ENCODE data around the gene UFD1. TPM values are rescaled to one million over a fixed set of nuclear protein-coding genes. Genes with fewer than 3 reads are reported as not detected.

The UFD1 gene
- total and polyA plus RNA-seq, 2 donors (not counting 1 experiment from before 2014, with no cell fraction given): 41.3 to 86.2 TPM

DNA sequence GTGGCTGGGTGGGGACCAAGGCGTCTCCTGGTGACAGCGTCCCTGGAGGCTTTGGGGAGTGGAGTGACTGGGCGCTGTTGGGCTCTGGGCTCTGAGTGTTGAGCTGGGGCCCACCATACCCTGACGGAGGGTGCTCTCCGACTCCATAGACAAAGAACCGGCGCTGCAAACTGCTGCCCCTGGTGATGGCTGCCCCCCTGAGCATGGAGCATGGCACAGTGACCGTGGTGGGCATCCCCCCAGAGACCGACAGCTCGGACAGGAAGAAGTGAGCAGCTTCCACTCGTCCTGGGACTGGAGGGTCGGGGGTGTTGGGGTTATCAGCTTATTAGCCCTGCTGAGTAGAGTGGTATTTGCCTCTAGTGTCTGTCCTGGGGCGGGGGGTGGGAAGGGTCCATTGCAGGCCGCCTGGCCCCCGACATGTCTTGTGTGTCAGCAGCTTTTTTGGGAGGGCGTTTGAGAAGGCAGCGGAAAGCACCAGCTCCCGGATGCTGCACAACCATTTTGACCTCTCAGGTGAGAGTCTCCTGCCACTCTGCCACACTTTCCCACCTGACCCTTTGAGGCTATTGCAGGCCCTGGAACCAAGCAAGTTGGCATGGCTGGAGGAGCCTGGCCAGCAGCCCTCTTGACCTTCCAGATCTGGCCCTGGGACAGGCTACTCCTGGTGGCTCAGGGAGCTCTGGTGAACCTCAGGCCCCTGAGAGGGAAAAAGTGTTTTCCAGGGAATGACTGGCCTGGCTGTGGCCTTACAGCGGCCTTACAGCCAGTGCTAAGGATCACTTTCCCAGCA, 37.6 kb upstream of the UFD1 start:
- H3K36me3 ChIP-seq (ENCODE audit: control insufficient read depth, insufficient read depth, low read length): peaks cover 2% of the 10 kb centered on the region
- no peak overlapping the region for H3K27ac ChIP-seq (ENCODE audit: insufficient read depth, low read length)
- DNase-seq (ENCODE audit: low read depth in 2 of 2): no peak
- no peak overlapping the region for H3K4me2 ChIP-seq (ENCODE audit: extremely low read depth, insufficient read depth, low read length)
- H2AFZ ChIP-seq (ENCODE audit: low read length): no peak overlapping the region
- no peaks in the 10 kb centered on the region for H3K79me2 ChIP-seq (ENCODE audit: control insufficient read depth, insufficient read depth, low read length)
- H3K27me3 ChIP-seq (ENCODE audit: control insufficient read depth, insufficient read depth, low read length): no peaks in the 10 kb centered on the region
- no peak overlapping the region for H3K9ac ChIP-seq (ENCODE audit: insufficient read depth, low read length)
- no peaks in the 10 kb centered on the region for H3K9me3 ChIP-seq (ENCODE audit: control insufficient read depth, insufficient read depth, low read depth, low read length)
- no peaks in the 10 kb centered on the region for H4K20me1 ChIP-seq (ENCODE audit: control insufficient read depth, extremely low read depth, insufficient read depth, low read length)
- TF ChIP-seq EZH2 (IDR thresholded peaks at IDR 0.05; ENCODE audit: low read length, missing control alignments): no peak
- TF ChIP-seq, protein P1, sequence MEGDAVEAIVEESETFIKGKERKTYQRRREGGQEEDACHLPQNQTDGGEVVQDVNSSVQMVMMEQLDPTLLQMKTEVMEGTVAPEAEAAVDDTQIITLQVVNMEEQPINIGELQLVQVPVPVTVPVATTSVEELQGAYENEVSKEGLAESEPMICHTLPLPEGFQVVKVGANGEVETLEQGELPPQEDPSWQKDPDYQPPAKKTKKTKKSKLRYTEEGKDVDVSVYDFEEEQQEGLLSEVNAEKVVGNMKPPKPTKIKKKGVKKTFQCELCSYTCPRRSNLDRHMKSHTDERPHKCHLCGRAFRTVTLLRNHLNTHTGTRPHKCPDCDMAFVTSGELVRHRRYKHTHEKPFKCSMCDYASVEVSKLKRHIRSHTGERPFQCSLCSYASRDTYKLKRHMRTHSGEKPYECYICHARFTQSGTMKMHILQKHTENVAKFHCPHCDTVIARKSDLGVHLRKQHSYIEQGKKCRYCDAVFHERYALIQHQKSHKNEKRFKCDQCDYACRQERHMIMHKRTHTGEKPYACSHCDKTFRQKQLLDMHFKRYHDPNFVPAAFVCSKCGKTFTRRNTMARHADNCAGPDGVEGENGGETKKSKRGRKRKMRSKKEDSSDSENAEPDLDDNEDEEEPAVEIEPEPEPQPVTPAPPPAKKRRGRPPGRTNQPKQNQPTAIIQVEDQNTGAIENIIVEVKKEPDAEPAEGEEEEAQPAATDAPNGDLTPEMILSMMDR (conservative IDR thresholded peaks at IDR 0.05 in 1 of 2, IDR thresholded peaks at IDR 0.05 in 1 of 2; ENCODE audit: low read depth in 1 of 2, low read length in 2 of 2): no peak
- H3K4me3 ChIP-seq (replicated peaks in 1 of 4; ENCODE audit: control extremely low read depth in 1 of 4, insufficient read depth in 1 of 4, low read depth in 3 of 4, low read length in 4 of 4): no peak overlapping the region
- H3K4me1 ChIP-seq (ENCODE audit: control insufficient read depth, extremely low read depth, insufficient read depth, low read length): no peaks in the 10 kb centered on the region

DNA sequence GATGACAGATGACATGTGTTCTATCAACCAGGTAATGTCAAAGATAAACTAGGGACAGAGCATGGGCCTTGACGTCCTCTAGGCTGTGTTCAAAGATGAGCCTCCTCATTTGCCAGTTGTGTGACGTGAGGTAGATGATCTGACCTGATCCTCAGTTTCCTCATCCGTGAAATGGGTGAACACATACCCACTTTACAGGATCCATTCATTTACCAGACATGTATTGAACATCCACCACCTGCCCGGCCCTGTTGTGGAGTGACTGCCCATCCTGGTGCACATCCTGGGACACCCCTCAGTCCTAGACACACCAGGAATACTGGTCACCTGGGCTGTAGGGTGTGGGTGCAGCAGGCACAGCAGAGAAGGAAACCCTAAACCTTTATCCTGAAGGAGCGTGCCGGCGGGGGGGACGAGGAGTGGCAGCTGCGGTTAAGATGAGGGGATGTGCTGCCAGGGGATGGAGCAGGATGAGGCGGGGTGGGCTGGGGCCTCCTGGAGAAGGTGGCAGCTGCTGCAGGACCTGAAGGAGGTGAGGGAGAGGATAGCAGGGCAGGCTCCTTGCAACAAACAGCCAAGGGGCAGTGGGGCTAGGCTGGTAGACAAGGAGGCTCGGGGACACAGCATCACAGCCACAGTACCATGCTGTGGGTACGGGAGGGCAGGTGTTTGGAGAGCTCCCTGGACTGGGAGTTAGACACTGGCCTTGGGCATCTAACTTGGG, 36.8 kb upstream of the UFD1 start:
- no peak overlapping the region for H3K27ac ChIP-seq (ENCODE audit: insufficient read depth, low read length)
- no peak overlapping the region for H3K9ac ChIP-seq (ENCODE audit: insufficient read depth, low read length)
- H3K36me3 ChIP-seq (ENCODE audit: control insufficient read depth, insufficient read depth, low read length): peaks cover 2% of the 10 kb centered on the region
- H3K4me2 ChIP-seq (ENCODE audit: extremely low read depth, insufficient read depth, low read length): no peak overlapping the region
- H3K4me1 ChIP-seq (ENCODE audit: control insufficient read depth, extremely low read depth, insufficient read depth, low read length): no peaks in the 10 kb centered on the region
- TF ChIP-seq EZH2 (IDR thresholded peaks at IDR 0.05; ENCODE audit: low read length, missing control alignments): no peak
- TF ChIP-seq, protein P1 (conservative IDR thresholded peaks at IDR 0.05 in 1 of 2, IDR thresholded peaks at IDR 0.05 in 1 of 2; ENCODE audit: low read depth in 1 of 2, low read length in 2 of 2): no peak
- no peak overlapping the region for H2AFZ ChIP-seq (ENCODE audit: low read length)
- H4K20me1 ChIP-seq (ENCODE audit: control insufficient read depth, extremely low read depth, insufficient read depth, low read length): no peaks in the 10 kb centered on the region
- H3K9me3 ChIP-seq (ENCODE audit: control insufficient read depth, insufficient read depth, low read depth, low read length): no peaks in the 10 kb centered on the region
- H3K79me2 ChIP-seq (ENCODE audit: control insufficient read depth, insufficient read depth, low read length): no peaks in the 10 kb centered on the region
- no peak overlapping the region for H3K4me3 ChIP-seq (replicated peaks in 1 of 4; ENCODE audit: control extremely low read depth in 1 of 4, insufficient read depth in 1 of 4, low read depth in 3 of 4, low read length in 4 of 4)
- no peak for DNase-seq (ENCODE audit: low read depth in 2 of 2)
- no peaks in the 10 kb centered on the region for H3K27me3 ChIP-seq (ENCODE audit: control insufficient read depth, insufficient read depth, low read length)

DNA sequence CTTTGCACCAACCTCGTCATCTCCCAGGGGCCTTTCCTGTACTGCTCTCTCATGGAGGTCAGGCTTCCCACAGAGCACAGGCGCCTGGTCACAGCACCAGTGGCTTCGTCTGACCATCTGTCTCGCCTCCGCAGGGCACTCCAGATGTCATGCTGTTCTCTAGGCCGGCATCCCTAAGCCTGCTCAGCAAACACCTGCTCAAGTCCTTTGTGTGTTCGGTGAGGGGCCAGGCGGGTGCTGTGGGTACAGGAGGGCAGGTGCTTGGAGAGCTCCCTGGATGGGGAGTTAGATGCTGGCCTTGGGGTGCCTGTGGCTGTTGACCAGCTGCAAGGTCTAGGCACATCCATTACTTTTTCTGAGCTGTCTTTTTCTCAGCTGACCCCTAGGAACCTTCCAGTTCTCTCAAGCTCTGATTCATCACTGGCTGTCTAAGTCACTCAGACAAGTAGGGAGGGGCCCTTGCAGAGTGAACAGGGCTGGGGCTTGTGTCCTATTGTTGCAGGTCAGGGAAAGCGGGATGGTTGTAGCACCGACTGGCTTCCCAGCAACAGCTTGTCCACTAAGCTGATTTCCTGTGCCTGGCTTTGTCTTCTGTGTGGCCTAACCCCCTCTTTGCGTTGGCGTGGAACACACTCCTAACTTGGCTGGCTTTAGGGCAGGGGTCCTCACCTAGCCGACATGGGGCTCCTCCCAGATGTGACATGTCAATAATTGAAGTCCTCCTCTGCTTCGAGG, 36.0 kb upstream of the UFD1 start:
- TF ChIP-seq EZH2 (IDR thresholded peaks at IDR 0.05; ENCODE audit: low read length, missing control alignments): no peak
- TF ChIP-seq, protein P1 (conservative IDR thresholded peaks at IDR 0.05 in 1 of 2, IDR thresholded peaks at IDR 0.05 in 1 of 2; ENCODE audit: low read depth in 1 of 2, low read length in 2 of 2): no peak
- Histone ChIP-seq H3K9ac (ENCODE audit: insufficient read depth, low read length) (no peak overlapping the region), H3K4me1 (ENCODE audit: control insufficient read depth, extremely low read depth, insufficient read depth, low read length) (no peaks in the 10 kb centered on the region), H3K4me2 (ENCODE audit: extremely low read depth, insufficient read depth, low read length) (no peak overlapping the region), H3K4me3 (replicated peaks in 1 of 4; ENCODE audit: control extremely low read depth in 1 of 4, insufficient read depth in 1 of 4, low read depth in 3 of 4, low read length in 4 of 4) (no peak overlapping the region), H3K27ac (ENCODE audit: insufficient read depth, low read length) (no peak overlapping the region), H3K27me3 (ENCODE audit: control insufficient read depth, insufficient read depth, low read length) (no peaks in the 10 kb centered on the region), H3K9me3 (ENCODE audit: control insufficient read depth, insufficient read depth, low read depth, low read length) (no peaks in the 10 kb centered on the region), H2AFZ (ENCODE audit: low read length) (no peak overlapping the region), H4K20me1 (ENCODE audit: control insufficient read depth, extremely low read depth, insufficient read depth, low read length) (no peaks in the 10 kb centered on the region), H3K36me3 (ENCODE audit: control insufficient read depth, insufficient read depth, low read length) (peaks cover 2% of the 10 kb centered on the region), H3K79me2 (ENCODE audit: control insufficient read depth, insufficient read depth, low read length) (no peaks in the 10 kb centered on the region)
- DNase-seq (ENCODE audit: low read depth in 2 of 2): no peak

Data from fibroblast of lung (primary cell).